ENCODE results near the gene RGPD4. TPM values are rescaled to one million over a fixed set of nuclear protein-coding genes. Genes with fewer than 3 reads are reported as not detected.

The RGPD4 gene
- total RNA-seq, 4 donors from 2014 or later, result not detected

- Histone ChIP-seq H3K27me3 (no peaks in the 10 kb centered on the region), H3K9me3 (no peaks in the 10 kb centered on the region), H3K4me1 (no peaks in the 10 kb centered on the region), H3K27ac (no peak overlapping the region), H3K36me3 (no peaks in the 10 kb centered on the region), H3K4me3 (replicated peaks in 1 of 3) (no peak overlapping the region)
- WGBS, 2 donors, result 74 to 80% methylated on average over 3 of the region's 3 CpGs
- TF ChIP-seq, protein P1, sequence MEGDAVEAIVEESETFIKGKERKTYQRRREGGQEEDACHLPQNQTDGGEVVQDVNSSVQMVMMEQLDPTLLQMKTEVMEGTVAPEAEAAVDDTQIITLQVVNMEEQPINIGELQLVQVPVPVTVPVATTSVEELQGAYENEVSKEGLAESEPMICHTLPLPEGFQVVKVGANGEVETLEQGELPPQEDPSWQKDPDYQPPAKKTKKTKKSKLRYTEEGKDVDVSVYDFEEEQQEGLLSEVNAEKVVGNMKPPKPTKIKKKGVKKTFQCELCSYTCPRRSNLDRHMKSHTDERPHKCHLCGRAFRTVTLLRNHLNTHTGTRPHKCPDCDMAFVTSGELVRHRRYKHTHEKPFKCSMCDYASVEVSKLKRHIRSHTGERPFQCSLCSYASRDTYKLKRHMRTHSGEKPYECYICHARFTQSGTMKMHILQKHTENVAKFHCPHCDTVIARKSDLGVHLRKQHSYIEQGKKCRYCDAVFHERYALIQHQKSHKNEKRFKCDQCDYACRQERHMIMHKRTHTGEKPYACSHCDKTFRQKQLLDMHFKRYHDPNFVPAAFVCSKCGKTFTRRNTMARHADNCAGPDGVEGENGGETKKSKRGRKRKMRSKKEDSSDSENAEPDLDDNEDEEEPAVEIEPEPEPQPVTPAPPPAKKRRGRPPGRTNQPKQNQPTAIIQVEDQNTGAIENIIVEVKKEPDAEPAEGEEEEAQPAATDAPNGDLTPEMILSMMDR (IDR thresholded peaks at IDR 0.05), result no peak
- TF ChIP-seq POLR2A (IDR thresholded peaks at IDR 0.05), result no peak
- DNase-seq, result no peak
- intact Hi-C loops (cut with DNase I), result no loop called here
Measured at GRCh38 chr2:107927034-107927534, 100.4 kb downstream of the RGPD4 start.

- Histone ChIP-seq H3K27ac (no peak overlapping the region), H3K36me3 (no peaks in the 10 kb centered on the region), H3K4me1 (no peaks in the 10 kb centered on the region), H3K4me3 (replicated peaks in 1 of 3) (no peak overlapping the region), H3K27me3 (no peaks in the 10 kb centered on the region), H3K9me3 (no peaks in the 10 kb centered on the region)
- WGBS, 2 donors, result 92 to 95% methylated on average over 3 of the region's 3 CpGs
- TF ChIP-seq POLR2A (IDR thresholded peaks at IDR 0.05), result no peak
- TF ChIP-seq, protein P1 (IDR thresholded peaks at IDR 0.05), result no peak
- DNase-seq, result no peak
- intact Hi-C loops (cut with DNase I), result no loop called here
Measured at GRCh38 chr2:107931412-107931811, 104.7 kb downstream of the RGPD4 start.

GRCh38 chr2:107932488-107932887, 105.8 kb downstream of the RGPD4 start:
- WGBS, 2 donors, result 64 to 70% methylated on average over 2 of the region's 2 CpGs
- Histone ChIP-seq H3K4me1 (no peaks in the 10 kb centered on the region), H3K27me3 (no peaks in the 10 kb centered on the region), H3K4me3 (replicated peaks in 1 of 3) (no peak overlapping the region), H3K27ac (no peak overlapping the region), H3K9me3 (no peaks in the 10 kb centered on the region), H3K36me3 (no peaks in the 10 kb centered on the region)
- TF ChIP-seq, protein P1 (IDR thresholded peaks at IDR 0.05), result no peak
- TF ChIP-seq POLR2A (IDR thresholded peaks at IDR 0.05), result no peak
- DNase-seq, result no peak
- intact Hi-C loops (cut with DNase I), result no loop called here

- H3K4me3 ChIP-seq (replicated peaks in 1 of 3), result no peak overlapping the region
- 36 to 43% methylated on average over 3 of the region's 3 CpGs for WGBS, 2 donors
- H3K36me3 ChIP-seq, result no peaks in the 10 kb centered on the region
- no peak for DNase-seq
- H3K27ac ChIP-seq, result no peak overlapping the region
- H3K4me1 ChIP-seq, result no peaks in the 10 kb centered on the region
- no peaks in the 10 kb centered on the region for H3K9me3 ChIP-seq
- no peaks in the 10 kb centered on the region for H3K27me3 ChIP-seq
- TF ChIP-seq POLR2A (IDR thresholded peaks at IDR 0.05), result no peak
- TF ChIP-seq, protein P1 (IDR thresholded peaks at IDR 0.05), result peak in 4 of 6 experiments; percentile 25 to 79 (median 60)
- intact Hi-C loops (cut with DNase I), result no loop called here
Measured at GRCh38 chr2:107932979-107933378, 106.3 kb downstream of the RGPD4 start.

- no peaks in the 10 kb centered on the region for H3K36me3 ChIP-seq
- H3K4me1 ChIP-seq, result no peaks in the 10 kb centered on the region
- no peak overlapping the region for H3K4me3 ChIP-seq (replicated peaks in 1 of 3)
- 40 to 45% methylated on average over 5 of the region's 5 CpGs for WGBS, 2 donors
- no peaks in the 10 kb centered on the region for H3K27me3 ChIP-seq
- intact Hi-C loops (cut with DNase I), result no loop called here
- DNase-seq, result peak; percentile 5 to 22
- H3K9me3 ChIP-seq, result no peaks in the 10 kb centered on the region
- H3K27ac ChIP-seq, result no peak overlapping the region
- TF ChIP-seq POLR2A (IDR thresholded peaks at IDR 0.05), result no peak
- TF ChIP-seq, protein P1 (IDR thresholded peaks at IDR 0.05), result peak in 5 of 6 experiments; percentile 32 to 78 (median 54)
Measured at GRCh38 chr2:107936433-107937359, 110.0 kb downstream of the RGPD4 start.

All from thyroid gland (tissue), 4 donors.